Measurements from ENCODE around the gene IL10.

GRCh38 chr1:206741142-206741701 is 31.1 kb downstream of the IL10 start:
- TF ChIP-seq, protein P1, sequence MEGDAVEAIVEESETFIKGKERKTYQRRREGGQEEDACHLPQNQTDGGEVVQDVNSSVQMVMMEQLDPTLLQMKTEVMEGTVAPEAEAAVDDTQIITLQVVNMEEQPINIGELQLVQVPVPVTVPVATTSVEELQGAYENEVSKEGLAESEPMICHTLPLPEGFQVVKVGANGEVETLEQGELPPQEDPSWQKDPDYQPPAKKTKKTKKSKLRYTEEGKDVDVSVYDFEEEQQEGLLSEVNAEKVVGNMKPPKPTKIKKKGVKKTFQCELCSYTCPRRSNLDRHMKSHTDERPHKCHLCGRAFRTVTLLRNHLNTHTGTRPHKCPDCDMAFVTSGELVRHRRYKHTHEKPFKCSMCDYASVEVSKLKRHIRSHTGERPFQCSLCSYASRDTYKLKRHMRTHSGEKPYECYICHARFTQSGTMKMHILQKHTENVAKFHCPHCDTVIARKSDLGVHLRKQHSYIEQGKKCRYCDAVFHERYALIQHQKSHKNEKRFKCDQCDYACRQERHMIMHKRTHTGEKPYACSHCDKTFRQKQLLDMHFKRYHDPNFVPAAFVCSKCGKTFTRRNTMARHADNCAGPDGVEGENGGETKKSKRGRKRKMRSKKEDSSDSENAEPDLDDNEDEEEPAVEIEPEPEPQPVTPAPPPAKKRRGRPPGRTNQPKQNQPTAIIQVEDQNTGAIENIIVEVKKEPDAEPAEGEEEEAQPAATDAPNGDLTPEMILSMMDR (IDR thresholded peaks at IDR 0.05; ENCODE audit: insufficient read depth, low read length): no peak
- TF ChIP-seq GABPA (IDR thresholded peaks at IDR 0.05; ENCODE audit: low read depth): no peak
- TF ChIP-seq POLR2AphosphoS5 (IDR thresholded peaks at IDR 0.05; ENCODE audit: low read depth): no peak
- TF ChIP-seq REST (IDR thresholded peaks at IDR 0.05; ENCODE audit: insufficient replicate concordance, low read depth): no peak
- TF ChIP-seq SPI1 (IDR thresholded peaks at IDR 0.05; ENCODE audit: borderline replicate concordance, low read depth): no peak

All from HL-60 (cell line).